Coronary artery (tissue), 2 donors: ENCODE measurements around the gene KDM6A.
"Not testable (repeated sequence)": the region's sequence is repeated elsewhere in the genome, so short reads cannot be mapped to it uniquely, and the experiment has no call there.

ENCODE experiments used
- DNase-seq: peaks from one replicate; pipeline ENCODE4 v3.0.0-alpha.2; 2017; ENCODE audit warnings: low spot score
- H3K27ac ChIP-seq, 2 donors: fragments of 200-600 bp; sonication (generic); one replicate each; pipeline ENCODE4 v1.5.1; 2016 to 2019
- H3K4me3 ChIP-seq: fragments of 200-600 bp; sonication (generic); 2 replicates; pipeline ENCODE4 v1.5.1; 2016; ENCODE audit warnings: mild to moderate bottlenecking, moderate library complexity
- CTCF ChIP-seq: fragments of 200-600 bp; sonication (generic); IDR thresholded peaks from one replicate; pipeline ENCODE4 v1.5.1; 2019; ENCODE audit warnings: antibody characterized with exemption

KDM6A gene

GRCh38 chrX:44903107-44903506 lies 30.1 kb downstream of the KDM6A start:
- no peak for DNase-seq

GRCh38 chrX:44903830-44904530 lies 31.0 kb downstream of the KDM6A start:
- H3K27ac ChIP-seq, result no peak overlapping the region
- DNase-seq, result no peak
- no peak overlapping the region for H3K4me3 ChIP-seq
- no peak for TF ChIP-seq CTCF

More at GRCh38 chrX:44903107-44903506, 30.1 kb downstream of the KDM6A start:
- no peak for TF ChIP-seq CTCF
- no peak overlapping the region for H3K4me3 ChIP-seq
- no peak overlapping the region for H3K27ac ChIP-seq

GRCh38 chrX:44904542-44905115 lies 31.6 kb downstream of the KDM6A start:
- no peak for DNase-seq
- Histone ChIP-seq H3K27ac (no peak overlapping the region), H3K4me3 (no peak overlapping the region)
- TF ChIP-seq CTCF, result no peak

DNA sequence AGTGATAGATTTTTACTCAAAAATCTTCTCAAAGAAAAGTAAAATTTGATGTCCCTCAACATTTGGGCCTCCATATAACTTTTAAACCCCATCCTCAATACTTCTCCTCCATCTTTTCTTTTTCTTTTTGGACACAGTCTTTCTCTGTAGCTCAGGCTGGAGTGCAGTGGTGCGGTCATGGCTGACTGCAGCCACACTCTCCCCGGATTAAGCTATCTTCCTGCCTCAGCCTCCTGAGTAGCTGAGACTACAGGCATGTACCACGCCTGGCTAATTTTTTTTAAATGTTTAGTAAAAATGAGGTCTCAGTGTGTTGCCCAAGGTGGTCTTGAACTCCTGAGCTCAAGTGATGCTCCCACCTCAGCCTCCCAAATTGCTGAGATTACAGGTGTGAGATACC lies 33.1 kb downstream of the KDM6A start:
- no peak for DNase-seq
- Histone ChIP-seq H3K4me3 (no peak overlapping the region), H3K27ac (no peak overlapping the region)
- no peak for TF ChIP-seq CTCF

GRCh38 chrX:44906542-44906941 lies 33.6 kb downstream of the KDM6A start:
- DNase-seq, result no peak
- Histone ChIP-seq H3K4me3 (no peak overlapping the region), H3K27ac (no peak overlapping the region)
- TF ChIP-seq CTCF, result no peak

DNA sequence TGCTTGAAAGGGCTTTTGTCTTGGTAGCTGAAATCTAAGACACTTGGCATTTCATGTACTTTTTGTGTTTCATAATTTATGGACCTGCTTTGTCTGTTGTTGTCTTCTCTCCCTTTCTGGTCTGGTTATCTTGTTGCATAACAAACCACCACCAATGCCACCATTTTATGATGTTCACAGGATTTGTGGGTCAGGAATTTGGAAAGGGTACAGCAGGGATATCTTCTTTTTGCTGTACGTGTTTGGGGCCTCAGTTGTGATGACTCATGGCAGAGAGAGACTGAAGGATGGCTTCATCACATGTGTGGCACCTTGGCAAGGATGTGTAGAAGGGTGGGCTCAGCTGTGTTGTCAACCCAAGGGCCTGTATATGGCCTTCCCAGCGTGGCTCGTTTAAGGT lies 35.2 kb downstream of the KDM6A start:
- H3K27ac ChIP-seq, result no peak overlapping the region
- H3K4me3 ChIP-seq, result no peak overlapping the region
- no peak for DNase-seq
- TF ChIP-seq CTCF, result no peak

- TF ChIP-seq CTCF, result no peak
- Histone ChIP-seq H3K27ac (no peak overlapping the region), H3K4me3 (no peak overlapping the region)
- DNase-seq, result no peak
Measured at GRCh38 chrX:44908827-44909226, 35.8 kb downstream of the KDM6A start.

DNA sequence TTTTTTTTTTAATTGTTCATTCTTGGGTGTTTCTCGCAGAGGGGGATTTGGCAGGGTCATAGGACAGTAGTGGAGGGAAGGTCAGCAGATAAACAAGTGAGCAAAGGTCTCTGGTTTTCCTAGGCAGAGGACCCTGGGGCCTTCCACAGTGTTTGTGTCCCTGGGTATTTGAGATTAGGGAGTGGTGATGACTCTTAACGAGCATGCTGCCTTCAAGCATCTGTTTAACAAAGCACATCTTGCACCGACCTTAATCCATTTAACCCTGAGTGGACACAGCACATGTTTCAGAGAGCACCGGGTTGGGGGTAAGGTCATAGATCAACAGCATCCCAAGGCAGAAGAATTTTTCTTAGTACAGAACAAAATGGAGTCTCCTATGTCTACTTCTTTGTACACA lies 37.5 kb downstream of the KDM6A start:
- H3K4me3 ChIP-seq, DNase-seq, H3K27ac ChIP-seq: not testable (repeated sequence)

- not testable (repeated sequence) for H3K27ac ChIP-seq, H3K4me3 ChIP-seq, DNase-seq
Measured at GRCh38 chrX:44911074-44911600, 38.1 kb downstream of the KDM6A start.
